IPS-NIHi7 (cell line): ENCODE measurements around the gene SLC5A10.
"Not testable (repeated sequence)": the region's sequence is repeated elsewhere in the genome, so short reads cannot be mapped to it uniquely, and the experiment has no call there.

Experiments
- DNase-seq: peaks from one replicate; pipeline ENCODE4 v3.0.0; 2012; ENCODE audit warnings: mixed read lengths; ENCODE audit errors: extremely low spot score

Gene SLC5A10

GRCh38 chr17:18947866-18948265 is 4.1 kb upstream of the SLC5A10 start:
- DNase-seq = peak; percentile 10

- peak; percentile 7 for DNase-seq
These were observed 3.4 kb upstream of the SLC5A10 start for GRCh38 chr17:18948476-18949006.

- DNase-seq = peak; percentile 4
These were observed 2.4 kb upstream of the SLC5A10 start for GRCh38 chr17:18949566-18949965.

GRCh38 chr17:18950346-18950745 is 1.6 kb upstream of the SLC5A10 start:
- DNase-seq = peak; percentile 6

GRCh38 chr17:18950944-18951905 is 740 bp upstream of the SLC5A10 start:
- DNase-seq = peak; percentile 6

GRCh38 chr17:18953231-18953728 is 1.3 kb downstream of the SLC5A10 start:
- DNase-seq = no peak

- DNase-seq = no peak
These were observed 2.4 kb downstream of the SLC5A10 start for GRCh38 chr17:18954321-18954720.

GRCh38 chr17:18955009-18955408 is 3.0 kb downstream of the SLC5A10 start:
- DNase-seq = no peak

GRCh38 chr17:18956021-18956420 is 4.1 kb downstream of the SLC5A10 start:
- not testable (repeated sequence) for DNase-seq

- no peak for DNase-seq
These were observed 4.6 kb downstream of the SLC5A10 start for GRCh38 chr17:18956581-18956980.

GRCh38 chr17:18957831-18958230 is 5.9 kb downstream of the SLC5A10 start:
- DNase-seq = no peak

GRCh38 chr17:18958611-18959010 is 6.6 kb downstream of the SLC5A10 start:
- no peak for DNase-seq

- DNase-seq = no peak
These were observed 7.3 kb downstream of the SLC5A10 start for GRCh38 chr17:18959071-18959844.

GRCh38 chr17:18959845-18960240 is 7.9 kb downstream of the SLC5A10 start:
- DNase-seq = no peak

GRCh38 chr17:18960241-18960665 is 8.3 kb downstream of the SLC5A10 start:
- DNase-seq = no peak

- peak; percentile 94 for DNase-seq
These were observed 9.0 kb downstream of the SLC5A10 start for GRCh38 chr17:18960803-18961511.

- DNase-seq = no peak
These were observed 9.9 kb downstream of the SLC5A10 start for GRCh38 chr17:18961634-18962493.

GRCh38 chr17:18962494-18962815 is 10.5 kb downstream of the SLC5A10 start:
- DNase-seq = no peak

- DNase-seq = no peak
These were observed 11.4 kb downstream of the SLC5A10 start for GRCh38 chr17:18963126-18964017.

GRCh38 chr17:18964018-18964351 is 12.0 kb downstream of the SLC5A10 start:
- DNase-seq = no peak
